GM23338 (cell line): ENCODE data around the gene SCIN. TPM values are rescaled to one million over a fixed set of nuclear protein-coding genes. Genes with fewer than 3 reads are reported as not detected.
A peak's percentile ranks its signal among the peaks of the same experiment; 100 is the strongest.

ENCODE experiments used
- ATAC-seq: fragments of 200-7000 bp; cut with Tn5 transposase; 3 replicates; pipeline ENCODE4 v1.9.1; 2020
- DNase-seq: peaks from one replicate; pipeline ENCODE4 v3.0.0-alpha.2; 2015; ENCODE audit warnings: low spot score
- H2AFZ ChIP-seq: fragments of 200-600 bp; sonication (generic); 2 replicates; pipeline ENCODE4 v1.8.0; 2016; ENCODE audit warnings: antibody characterized with exemption, mild to moderate bottlenecking, moderate library complexity
- H3F3A ChIP-seq: fragments of 200-600 bp; sonication (generic); replicated peaks from 2 replicates; pipeline ENCODE4 v1.8.0; 2017; ENCODE audit warnings: antibody characterized with exemption, mixed run types, low read depth
- H3K27ac ChIP-seq: fragments of 200-600 bp; sonication (generic); 2 replicates; pipeline ENCODE4 v1.6.1; 2016; ENCODE audit warnings: low read depth
- H3K27me3 ChIP-seq: fragments of 200-600 bp; sonication (generic); 2 replicates; pipeline ENCODE4 v1.8.0; 2016; ENCODE audit warnings: mild to moderate bottlenecking, mixed run types, moderate library complexity; ENCODE audit not compliant: insufficient read depth
- H3K36me3 ChIP-seq: fragments of 200-600 bp; sonication (generic); 2 replicates; pipeline ENCODE4 v1.8.0; 2016; ENCODE audit warnings: mild to moderate bottlenecking; ENCODE audit not compliant: insufficient read depth
- H3K4me1 ChIP-seq: fragments of 200-600 bp; sonication (generic); 2 replicates; pipeline ENCODE4 v1.8.0; 2016; ENCODE audit warnings: mild to moderate bottlenecking, moderate library complexity; ENCODE audit not compliant: insufficient read depth
- H3K4me2 ChIP-seq: fragments of 200-600 bp; sonication (generic); 2 replicates; pipeline ENCODE4 v1.7.1; 2017; ENCODE audit warnings: mixed run types
- H3K4me3 ChIP-seq: fragments of 200-600 bp; sonication (generic); 2 replicates; pipeline ENCODE4 v1.6.1; 2016; ENCODE audit warnings: mixed run types
- H3K79me2 ChIP-seq: fragments of 200-600 bp; sonication (generic); replicated peaks from 2 replicates; pipeline ENCODE4 v1.8.0; 2017; ENCODE audit warnings: mild to moderate bottlenecking; ENCODE audit not compliant: insufficient read depth
- H3K9me2 ChIP-seq: fragments of 200-600 bp; sonication (generic); 2 replicates; pipeline ENCODE4 v1.8.0; 2017; ENCODE audit not compliant: insufficient read depth
- H4K20me1 ChIP-seq: fragments of 200-600 bp; sonication (generic); replicated peaks from 2 replicates; pipeline ENCODE4 v1.8.0; 2017; ENCODE audit warnings: mild to moderate bottlenecking; ENCODE audit not compliant: insufficient read depth
- H3K27ac Mint-ChIP-seq: 2 replicates; pipeline ENCODE4 v1.8.0; 2020; ENCODE audit warnings: inconsistent platforms, mild to moderate bottlenecking, moderate library complexity, mixed read lengths
- H3K27me3 Mint-ChIP-seq: 3 replicates; pipeline ENCODE4 v1.8.0; 2022; ENCODE audit warnings: low read depth, mild to moderate bottlenecking, moderate library complexity, mixed read lengths, inconsistent platforms; ENCODE audit not compliant: insufficient read depth, poor library complexity
- H3K36me3 Mint-ChIP-seq: 3 replicates; pipeline ENCODE4 v1.8.0; 2021; ENCODE audit warnings: low read depth, mild to moderate bottlenecking, inconsistent platforms, moderate library complexity, mixed read lengths
- H3K4me1 Mint-ChIP-seq: 3 replicates; pipeline ENCODE4 v1.8.0; 2020; ENCODE audit warnings: mild to moderate bottlenecking, inconsistent platforms, mixed read lengths
- H3K4me3 Mint-ChIP-seq: 3 replicates; pipeline ENCODE4 v1.8.0; 2021; ENCODE audit warnings: moderate library complexity, mild to moderate bottlenecking, inconsistent platforms, mixed read lengths
- H3K9me3 Mint-ChIP-seq: 3 replicates; pipeline ENCODE4 v1.8.0; 2020; ENCODE audit warnings: moderate library complexity, mild to moderate bottlenecking, inconsistent platforms, mixed read lengths
- CREB1 ChIP-seq: fragments of 250-450 bp; sonication (Bioruptor Pico); IDR thresholded peaks from 2 replicates; pipeline ENCODE4 v1.5.0; 2020; ENCODE audit warnings: low read depth, mild to moderate bottlenecking, moderate library complexity
- JUNB ChIP-seq: IDR thresholded peaks from one replicate; pipeline ENCODE4 v1.6.1; 2016; ENCODE audit warnings: antibody characterized with exemption; ENCODE audit not compliant: unreplicated experiment
- POLR2AphosphoS5 ChIP-seq: IDR thresholded peaks from 2 replicates; pipeline ENCODE4 v1.6.1; 2016; ENCODE audit warnings: antibody characterized with exemption, low read depth
- ZNF114 ChIP-seq: fragments of 250-450 bp; sonication (Bioruptor Pico); IDR thresholded peaks from 2 replicates; pipeline ENCODE4 v1.5.0; 2020; ENCODE audit warnings: mild to moderate bottlenecking, moderate library complexity
- polyA plus RNA-seq: library from polyadenylated mRNA; unstranded; fragments of >200 nt; fragmentation: Nextera tagmentation; extraction: Ambion mirVana; gene quantifications from 2 replicates; pipeline ENCODE4 v1.2.1, GENCODE V29; 2016
- total RNA-seq: library from RNA; depleted of rRNA; stranded (reverse); fragments of >200 nt; shearing (Covaris generic); gene quantifications from 2 replicates; pipeline ENCODE4 v1.2.3, GENCODE V29; 2014
- TF ChIP-seq, protein P1 (sequence below): IDR thresholded peaks from 2 replicates; pipeline ENCODE4 v1.6.1; 2016; ENCODE audit warnings: antibody characterized with exemption
- TF ChIP-seq, protein P2 (sequence below): fragments of 250-450 bp; sonication (Bioruptor Pico); IDR thresholded peaks from 2 replicates; pipeline ENCODE4 v1.5.0; 2020; ENCODE audit warnings: mild to moderate bottlenecking, moderate library complexity
- TF ChIP-seq, protein P3 (sequence below), 2 experiments: fragments of 200-600 bp in 1 of 2; sonication (generic) in 1 of 2; conservative IDR thresholded peaks; 2 replicates each; pipeline versions ENCODE4 v1.5.1 to v1.6.1; 2016 to 2017; ENCODE audit warnings: antibody characterized with exemption in 2 of 2, low read depth in 2 of 2, mild to moderate bottlenecking in 2 of 2, moderate library complexity in 1 of 2

Gene SCIN
- total and polyA plus RNA-seq, 2 experiments from 2014 or later: 0.80 to 0.92 TPM

DNA sequence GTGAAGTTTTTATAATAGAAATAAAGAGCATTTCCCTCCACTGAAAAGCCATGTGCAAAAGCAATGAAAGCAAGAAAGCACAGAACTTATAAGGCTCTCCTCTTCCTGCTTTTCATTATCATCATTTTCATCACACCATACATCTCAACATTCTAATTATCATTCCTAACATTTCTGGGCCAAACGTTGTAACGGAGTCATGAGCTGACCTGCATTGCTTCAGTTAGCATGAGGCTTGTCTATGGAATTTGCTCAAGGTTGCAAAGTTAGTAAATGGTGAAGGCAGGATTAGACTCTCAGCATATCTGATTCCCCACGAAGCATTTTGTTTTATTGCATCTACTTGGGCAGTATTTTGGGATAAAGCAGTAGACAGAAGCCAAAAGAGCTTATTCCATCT, 11.4 kb downstream of the SCIN start:
- no peak overlapping the region for H3K4me3 Mint-ChIP-seq
- no peaks in the 10 kb centered on the region for H3K4me1 Mint-ChIP-seq
- H3K36me3 Mint-ChIP-seq: no peaks in the 10 kb centered on the region

More for the DNA sequence above, 11.4 kb downstream of the SCIN start:
- no peaks in the 10 kb centered on the region for H3F3A ChIP-seq
- no peaks in the 10 kb centered on the region for H3K27me3 ChIP-seq
- no peaks in the 10 kb centered on the region for H3K9me2 ChIP-seq
- Mint-ChIP-seq H3K9me3 (no peaks in the 10 kb centered on the region), H3K27me3 (peaks cover 5% of the 10 kb centered on the region), H3K27ac (no peak overlapping the region)
- no peak overlapping the region for H3K27ac ChIP-seq
- H3K36me3 ChIP-seq: no peaks in the 10 kb centered on the region
- no peaks in the 10 kb centered on the region for H4K20me1 ChIP-seq
- ATAC-seq (no peak), DNase-seq (no peak)
- H3K4me1 ChIP-seq: no peaks in the 10 kb centered on the region
- TF ChIP-seq ZNF114 (CRISPR knock-in tag) (no peak), POLR2AphosphoS5 (no peak), CREB1 (no peak), JUNB (no peak)
- TF ChIP-seq, protein P1, sequence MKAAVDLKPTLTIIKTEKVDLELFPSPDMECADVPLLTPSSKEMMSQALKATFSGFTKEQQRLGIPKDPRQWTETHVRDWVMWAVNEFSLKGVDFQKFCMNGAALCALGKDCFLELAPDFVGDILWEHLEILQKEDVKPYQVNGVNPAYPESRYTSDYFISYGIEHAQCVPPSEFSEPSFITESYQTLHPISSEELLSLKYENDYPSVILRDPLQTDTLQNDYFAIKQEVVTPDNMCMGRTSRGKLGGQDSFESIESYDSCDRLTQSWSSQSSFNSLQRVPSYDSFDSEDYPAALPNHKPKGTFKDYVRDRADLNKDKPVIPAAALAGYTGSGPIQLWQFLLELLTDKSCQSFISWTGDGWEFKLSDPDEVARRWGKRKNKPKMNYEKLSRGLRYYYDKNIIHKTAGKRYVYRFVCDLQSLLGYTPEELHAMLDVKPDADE: no peak
- TF ChIP-seq, protein P2, sequence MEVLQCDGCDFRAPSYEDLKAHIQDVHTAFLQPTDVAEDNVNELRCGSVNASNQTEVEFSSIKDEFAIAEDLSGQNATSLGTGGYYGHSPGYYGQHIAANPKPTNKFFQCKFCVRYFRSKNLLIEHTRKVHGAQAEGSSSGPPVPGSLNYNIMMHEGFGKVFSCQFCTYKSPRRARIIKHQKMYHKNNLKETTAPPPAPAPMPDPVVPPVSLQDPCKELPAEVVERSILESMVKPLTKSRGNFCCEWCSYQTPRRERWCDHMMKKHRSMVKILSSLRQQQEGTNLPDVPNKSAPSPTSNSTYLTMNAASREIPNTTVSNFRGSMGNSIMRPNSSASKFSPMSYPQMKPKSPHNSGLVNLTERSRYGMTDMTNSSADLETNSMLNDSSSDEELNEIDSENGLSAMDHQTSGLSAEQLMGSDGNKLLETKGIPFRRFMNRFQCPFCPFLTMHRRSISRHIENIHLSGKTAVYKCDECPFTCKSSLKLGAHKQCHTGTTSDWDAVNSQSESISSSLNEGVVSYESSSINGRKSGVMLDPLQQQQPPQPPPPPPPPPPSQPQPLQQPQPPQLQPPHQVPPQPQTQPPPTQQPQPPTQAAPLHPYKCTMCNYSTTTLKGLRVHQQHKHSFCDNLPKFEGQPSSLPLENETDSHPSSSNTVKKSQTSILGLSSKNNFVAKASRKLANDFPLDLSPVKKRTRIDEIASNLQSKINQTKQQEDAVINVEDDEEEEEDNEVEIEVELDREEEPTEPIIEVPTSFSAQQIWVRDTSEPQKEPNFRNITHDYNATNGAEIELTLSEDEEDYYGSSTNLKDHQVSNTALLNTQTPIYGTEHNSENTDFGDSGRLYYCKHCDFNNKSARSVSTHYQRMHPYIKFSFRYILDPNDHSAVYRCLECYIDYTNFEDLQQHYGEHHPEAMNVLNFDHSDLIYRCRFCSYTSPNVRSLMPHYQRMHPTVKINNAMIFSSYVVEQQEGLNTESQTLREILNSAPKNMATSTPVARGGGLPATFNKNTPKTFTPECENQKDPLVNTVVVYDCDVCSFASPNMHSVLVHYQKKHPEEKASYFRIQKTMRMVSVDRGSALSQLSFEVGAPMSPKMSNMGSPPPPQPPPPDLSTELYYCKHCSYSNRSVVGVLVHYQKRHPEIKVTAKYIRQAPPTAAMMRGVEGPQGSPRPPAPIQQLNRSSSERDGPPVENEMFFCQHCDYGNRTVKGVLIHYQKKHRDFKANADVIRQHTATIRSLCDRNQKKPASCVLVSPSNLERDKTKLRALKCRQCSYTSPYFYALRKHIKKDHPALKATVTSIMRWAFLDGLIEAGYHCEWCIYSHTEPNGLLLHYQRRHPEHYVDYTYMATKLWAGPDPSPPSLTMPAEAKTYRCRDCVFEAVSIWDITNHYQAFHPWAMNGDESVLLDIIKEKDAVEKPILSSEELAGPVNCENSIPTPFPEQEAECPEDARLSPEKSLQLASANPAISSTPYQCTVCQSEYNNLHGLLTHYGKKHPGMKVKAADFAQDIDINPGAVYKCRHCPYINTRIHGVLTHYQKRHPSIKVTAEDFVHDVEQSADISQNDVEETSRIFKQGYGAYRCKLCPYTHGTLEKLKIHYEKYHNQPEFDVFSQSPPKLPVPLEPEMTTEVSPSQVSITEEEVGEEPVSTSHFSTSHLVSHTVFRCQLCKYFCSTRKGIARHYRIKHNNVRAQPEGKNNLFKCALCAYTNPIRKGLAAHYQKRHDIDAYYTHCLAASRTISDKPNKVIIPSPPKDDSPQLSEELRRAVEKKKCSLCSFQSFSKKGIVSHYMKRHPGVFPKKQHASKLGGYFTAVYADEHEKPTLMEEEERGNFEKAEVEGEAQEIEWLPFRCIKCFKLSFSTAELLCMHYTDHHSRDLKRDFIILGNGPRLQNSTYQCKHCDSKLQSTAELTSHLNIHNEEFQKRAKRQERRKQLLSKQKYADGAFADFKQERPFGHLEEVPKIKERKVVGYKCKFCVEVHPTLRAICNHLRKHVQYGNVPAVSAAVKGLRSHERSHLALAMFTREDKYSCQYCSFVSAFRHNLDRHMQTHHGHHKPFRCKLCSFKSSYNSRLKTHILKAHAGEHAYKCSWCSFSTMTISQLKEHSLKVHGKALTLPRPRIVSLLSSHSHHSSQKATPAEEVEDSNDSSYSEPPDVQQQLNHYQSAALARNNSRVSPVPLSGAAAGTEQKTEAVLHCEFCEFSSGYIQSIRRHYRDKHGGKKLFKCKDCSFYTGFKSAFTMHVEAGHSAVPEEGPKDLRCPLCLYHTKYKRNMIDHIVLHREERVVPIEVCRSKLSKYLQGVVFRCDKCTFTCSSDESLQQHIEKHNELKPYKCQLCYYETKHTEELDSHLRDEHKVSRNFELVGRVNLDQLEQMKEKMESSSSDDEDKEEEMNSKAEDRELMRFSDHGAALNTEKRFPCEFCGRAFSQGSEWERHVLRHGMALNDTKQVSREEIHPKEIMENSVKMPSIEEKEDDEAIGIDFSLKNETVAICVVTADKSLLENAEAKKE (CRISPR knock-in tag): no peak
- TF ChIP-seq, protein P3, sequence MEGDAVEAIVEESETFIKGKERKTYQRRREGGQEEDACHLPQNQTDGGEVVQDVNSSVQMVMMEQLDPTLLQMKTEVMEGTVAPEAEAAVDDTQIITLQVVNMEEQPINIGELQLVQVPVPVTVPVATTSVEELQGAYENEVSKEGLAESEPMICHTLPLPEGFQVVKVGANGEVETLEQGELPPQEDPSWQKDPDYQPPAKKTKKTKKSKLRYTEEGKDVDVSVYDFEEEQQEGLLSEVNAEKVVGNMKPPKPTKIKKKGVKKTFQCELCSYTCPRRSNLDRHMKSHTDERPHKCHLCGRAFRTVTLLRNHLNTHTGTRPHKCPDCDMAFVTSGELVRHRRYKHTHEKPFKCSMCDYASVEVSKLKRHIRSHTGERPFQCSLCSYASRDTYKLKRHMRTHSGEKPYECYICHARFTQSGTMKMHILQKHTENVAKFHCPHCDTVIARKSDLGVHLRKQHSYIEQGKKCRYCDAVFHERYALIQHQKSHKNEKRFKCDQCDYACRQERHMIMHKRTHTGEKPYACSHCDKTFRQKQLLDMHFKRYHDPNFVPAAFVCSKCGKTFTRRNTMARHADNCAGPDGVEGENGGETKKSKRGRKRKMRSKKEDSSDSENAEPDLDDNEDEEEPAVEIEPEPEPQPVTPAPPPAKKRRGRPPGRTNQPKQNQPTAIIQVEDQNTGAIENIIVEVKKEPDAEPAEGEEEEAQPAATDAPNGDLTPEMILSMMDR (conservative IDR thresholded peaks at IDR 0.05; ENCODE audit: low read depth in 2 of 2): no peak
- H3K4me3 ChIP-seq: no peak overlapping the region
- H3K4me2 ChIP-seq: no peak overlapping the region
- 0 out of 2 replicates have a peak overlapping the region, but pooled peaks have one; percentile 12 for H2AFZ ChIP-seq
- H3K79me2 ChIP-seq: no peaks in the 10 kb centered on the region
